Fibroblast of mammary gland (primary cell): ENCODE measurements around the gene TOMT.
"Not testable (repeated sequence)": the region's sequence is repeated elsewhere in the genome, so short reads cannot be mapped to it uniquely, and the experiment has no call there.

Experiments
- DNase-seq: peaks from one replicate; pipeline ENCODE4 v3.0.0-alpha.2; 2010; ENCODE audit warnings: low read depth
- H3K4me3 ChIP-seq: 2 replicates; pipeline ENCODE4 v1.5.1; 2011; ENCODE audit warnings: low read depth, mild to moderate bottlenecking, low read length, moderate library complexity; ENCODE audit not compliant: control insufficient read depth
- CTCF ChIP-seq: conservative IDR thresholded peaks from 2 replicates; pipeline ENCODE4 v1.5.1; 2011; ENCODE audit warnings: low read depth, low read length, inconsistent platforms; ENCODE audit not compliant: control insufficient read depth, insufficient read depth

The TOMT gene

GRCh38 chr11:72129381-72129780, 23.7 kb downstream of the TOMT start:
- H3K4me3 ChIP-seq: no peak overlapping the region
- DNase-seq: no peak
- no peak for TF ChIP-seq CTCF

- no peak overlapping the region for H3K4me3 ChIP-seq
- no peak for TF ChIP-seq CTCF
- DNase-seq: no peak
Measured at GRCh38 chr11:72132646-72133045, 26.9 kb downstream of the TOMT start.

GRCh38 chr11:72135473-72135872, 29.7 kb downstream of the TOMT start, which contains the start of gene FOLR3:
Gene FOLR3, plus strand, starts transcription at chr11:72135725. Its CDS starts 228 bp downstream, at chr11:72135953.
- H3K4me3 ChIP-seq, DNase-seq: not testable (repeated sequence)

- no peak overlapping the region for H3K4me3 ChIP-seq
- TF ChIP-seq CTCF: no peak
- no peak for DNase-seq
Measured at GRCh38 chr11:72135891-72136683, 30.4 kb downstream of the TOMT start.

- TF ChIP-seq CTCF: no peak
- DNase-seq: no peak
- H3K4me3 ChIP-seq: no peak overlapping the region
Measured at GRCh38 chr11:72136684-72137262, 31.0 kb downstream of the TOMT start.

GRCh38 chr11:72138821-72139390, 33.2 kb downstream of the TOMT start:
- no peak for TF ChIP-seq CTCF
- no peak overlapping the region for H3K4me3 ChIP-seq
- DNase-seq: no peak

- H3K4me3 ChIP-seq: no peak overlapping the region
- no peak for DNase-seq
- TF ChIP-seq CTCF: no peak
Measured at GRCh38 chr11:72139500-72139899, 33.8 kb downstream of the TOMT start.
